KMS-11 (cell line): ENCODE measurements around the gene OR4B1.

ENCODE experiments used
- H2AFZ ChIP-seq: fragments of 200-600 bp; sonication (generic); 2 replicates; pipeline ENCODE4 v1.6.1; 2016; ENCODE audit warnings: antibody characterized with exemption, mixed run types, low read depth
- H3K27ac ChIP-seq: fragments of 200-600 bp; sonication (generic); 2 replicates; pipeline ENCODE4 v1.6.1; 2016; ENCODE audit warnings: mild to moderate bottlenecking, mixed run types
- H3K27me3 ChIP-seq: fragments of 200-600 bp; sonication (generic); 2 replicates; pipeline ENCODE4 v1.6.1; 2017; ENCODE audit warnings: mild to moderate bottlenecking, low read depth, mixed run types, moderate library complexity; ENCODE audit not compliant: insufficient read depth
- H3K36me3 ChIP-seq: fragments of 200-600 bp; sonication (generic); 2 replicates; pipeline ENCODE4 v1.6.1; 2017; ENCODE audit warnings: mild to moderate bottlenecking, mixed run types; ENCODE audit not compliant: insufficient read depth
- H3K4me1 ChIP-seq: fragments of 200-600 bp; sonication (generic); 2 replicates; pipeline ENCODE4 v1.6.1; 2016; ENCODE audit warnings: mild to moderate bottlenecking, low read depth, mixed run types; ENCODE audit not compliant: poor library complexity, severe bottlenecking
- H3K4me2 ChIP-seq: fragments of 200-600 bp; sonication (generic); 2 replicates; pipeline ENCODE4 v1.7.0; 2016; ENCODE audit warnings: mild to moderate bottlenecking, mixed run types
- H3K4me3 ChIP-seq: fragments of 200-600 bp; sonication (generic); IDR thresholded peaks from 2 replicates; pipeline ENCODE4 v1.6.1; 2017; ENCODE audit warnings: low read depth, low read length, mixed read lengths; ENCODE audit not compliant: insufficient read depth
- H3K79me2 ChIP-seq: fragments of 200-600 bp; sonication (generic); 2 replicates; pipeline ENCODE4 v1.6.1; 2016; ENCODE audit warnings: low read depth, mixed run types; ENCODE audit not compliant: insufficient read depth
- H3K9ac ChIP-seq: fragments of 200-600 bp; sonication (generic); 2 replicates; pipeline ENCODE4 v1.6.1; 2016; ENCODE audit warnings: mild to moderate bottlenecking, mixed run types
- H4K20me1 ChIP-seq: fragments of 200-600 bp; sonication (generic); 2 replicates; pipeline ENCODE4 v1.6.1; 2016; ENCODE audit warnings: mild to moderate bottlenecking, mixed run types; ENCODE audit not compliant: insufficient read depth
- CTCF ChIP-seq: fragments of 200-600 bp; sonication (generic); conservative IDR thresholded peaks from 2 replicates; pipeline ENCODE4 v1.6.1; 2017; ENCODE audit warnings: low read depth, mild to moderate bottlenecking, antibody characterized with exemption, low read length, moderate library complexity, mixed read lengths

The OR4B1 gene

GRCh38 chr11:48263423-48263911, 46.9 kb downstream of the OR4B1 start, which contains the start of gene OR4X1:
TSS of gene OR4X1 (plus strand) at chr11:48263861. CDS start at chr11:48263861, 0 bp downstream.
- Histone ChIP-seq H4K20me1 (no peaks in the 10 kb centered on the region), H3K36me3 (no peaks in the 10 kb centered on the region), H3K27me3 (no peaks in the 10 kb centered on the region), H3K4me1 (no peaks in the 10 kb centered on the region), H3K27ac (no peak within 1 kb of the TSS), H3K9ac (no peak within 1 kb of the TSS), H3K4me3 (no peak within 1 kb of the TSS), H2AFZ (no peak within 1 kb of the TSS), H3K4me2 (no peak within 1 kb of the TSS), H3K79me2 (no peaks in the 10 kb centered on the region)
- no peak for TF ChIP-seq CTCF
